Hepatocyte (in vitro differentiated cells): ENCODE data around the gene PRDM11.

Experiments
- CTCF ChIP-seq: fragments of 200-600 bp; sonication (generic); IDR thresholded peaks from 2 replicates; pipeline ENCODE4 v1.5.1; 2016; ENCODE audit warnings: antibody characterized with exemption, mild to moderate bottlenecking; ENCODE audit not compliant: poor library complexity
- EZH2phosphoT487 ChIP-seq: fragments of 200-600 bp; sonication (generic); IDR thresholded peaks from one replicate; pipeline ENCODE4 v1.6.1; 2018; ENCODE audit warnings: antibody characterized with exemption, mild to moderate bottlenecking, low read depth, moderate library complexity; ENCODE audit not compliant: unreplicated experiment, severe bottlenecking

DNA sequence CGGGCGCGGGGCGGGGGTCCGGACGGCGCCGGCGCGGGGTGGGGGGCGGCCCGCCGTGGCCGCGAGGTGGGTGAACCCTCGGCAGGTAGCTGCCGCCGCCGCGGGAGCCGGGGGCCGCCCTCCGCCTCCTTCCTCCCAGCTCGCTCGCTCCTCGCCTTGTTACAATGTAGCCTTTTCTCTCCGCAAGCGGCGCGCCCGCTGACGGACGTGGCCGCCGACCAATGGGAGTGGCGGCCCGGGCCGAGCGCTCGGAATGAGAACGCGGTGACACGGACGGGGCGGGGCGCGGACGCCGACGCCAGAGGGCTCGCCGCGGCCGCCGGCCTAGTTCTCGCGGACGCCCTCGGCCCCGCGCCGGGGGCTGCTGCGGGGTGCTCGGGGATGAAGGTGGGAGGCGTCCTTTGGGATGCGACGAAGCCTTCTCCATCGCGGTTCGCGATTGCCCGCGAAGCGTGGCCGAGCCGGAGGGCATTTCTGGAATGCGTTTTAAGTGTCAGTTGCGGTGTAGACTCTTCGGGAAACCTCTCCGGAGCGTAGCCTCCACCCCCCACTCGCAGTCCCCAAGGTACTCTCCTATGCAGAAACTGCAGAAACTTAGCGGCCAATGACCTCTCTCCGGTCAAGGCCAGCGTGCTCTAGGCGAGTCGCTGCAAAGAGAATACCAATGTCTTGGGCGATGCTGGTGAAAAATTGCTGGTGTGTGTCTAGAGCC lies 734 bp downstream of the PRDM11 start:
- no peak for TF ChIP-seq CTCF
- TF ChIP-seq EZH2phosphoT487, result no peak
